AG09309 (cell line): Measurements from ENCODE around the gene TBC1D32.

Experiments
- DNase-seq: peaks from one replicate; pipeline ENCODE4 v3.0.0-alpha.2; 2010; ENCODE audit warnings: low read depth
- H3K4me3 ChIP-seq: 2 replicates; pipeline ENCODE4 v1.5.1; 2011; ENCODE audit warnings: mild to moderate bottlenecking, low read depth, low read length, moderate library complexity; ENCODE audit not compliant: control insufficient read depth
- TF ChIP-seq, protein P1 (sequence below): IDR thresholded peaks from 2 replicates; pipeline ENCODE4 v1.5.1; 2011; ENCODE audit warnings: mild to moderate bottlenecking, low read depth, low read length, inconsistent platforms; ENCODE audit not compliant: insufficient read depth, control insufficient read depth; ENCODE audit errors: missing control alignments

Gene TBC1D32

GRCh38 chr6:121033091-121033490 is 301.2 kb downstream of the TBC1D32 start:
- no peak for DNase-seq
- TF ChIP-seq, protein P1, sequence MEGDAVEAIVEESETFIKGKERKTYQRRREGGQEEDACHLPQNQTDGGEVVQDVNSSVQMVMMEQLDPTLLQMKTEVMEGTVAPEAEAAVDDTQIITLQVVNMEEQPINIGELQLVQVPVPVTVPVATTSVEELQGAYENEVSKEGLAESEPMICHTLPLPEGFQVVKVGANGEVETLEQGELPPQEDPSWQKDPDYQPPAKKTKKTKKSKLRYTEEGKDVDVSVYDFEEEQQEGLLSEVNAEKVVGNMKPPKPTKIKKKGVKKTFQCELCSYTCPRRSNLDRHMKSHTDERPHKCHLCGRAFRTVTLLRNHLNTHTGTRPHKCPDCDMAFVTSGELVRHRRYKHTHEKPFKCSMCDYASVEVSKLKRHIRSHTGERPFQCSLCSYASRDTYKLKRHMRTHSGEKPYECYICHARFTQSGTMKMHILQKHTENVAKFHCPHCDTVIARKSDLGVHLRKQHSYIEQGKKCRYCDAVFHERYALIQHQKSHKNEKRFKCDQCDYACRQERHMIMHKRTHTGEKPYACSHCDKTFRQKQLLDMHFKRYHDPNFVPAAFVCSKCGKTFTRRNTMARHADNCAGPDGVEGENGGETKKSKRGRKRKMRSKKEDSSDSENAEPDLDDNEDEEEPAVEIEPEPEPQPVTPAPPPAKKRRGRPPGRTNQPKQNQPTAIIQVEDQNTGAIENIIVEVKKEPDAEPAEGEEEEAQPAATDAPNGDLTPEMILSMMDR = no peak
- H3K4me3 ChIP-seq = no peak overlapping the region

DNA sequence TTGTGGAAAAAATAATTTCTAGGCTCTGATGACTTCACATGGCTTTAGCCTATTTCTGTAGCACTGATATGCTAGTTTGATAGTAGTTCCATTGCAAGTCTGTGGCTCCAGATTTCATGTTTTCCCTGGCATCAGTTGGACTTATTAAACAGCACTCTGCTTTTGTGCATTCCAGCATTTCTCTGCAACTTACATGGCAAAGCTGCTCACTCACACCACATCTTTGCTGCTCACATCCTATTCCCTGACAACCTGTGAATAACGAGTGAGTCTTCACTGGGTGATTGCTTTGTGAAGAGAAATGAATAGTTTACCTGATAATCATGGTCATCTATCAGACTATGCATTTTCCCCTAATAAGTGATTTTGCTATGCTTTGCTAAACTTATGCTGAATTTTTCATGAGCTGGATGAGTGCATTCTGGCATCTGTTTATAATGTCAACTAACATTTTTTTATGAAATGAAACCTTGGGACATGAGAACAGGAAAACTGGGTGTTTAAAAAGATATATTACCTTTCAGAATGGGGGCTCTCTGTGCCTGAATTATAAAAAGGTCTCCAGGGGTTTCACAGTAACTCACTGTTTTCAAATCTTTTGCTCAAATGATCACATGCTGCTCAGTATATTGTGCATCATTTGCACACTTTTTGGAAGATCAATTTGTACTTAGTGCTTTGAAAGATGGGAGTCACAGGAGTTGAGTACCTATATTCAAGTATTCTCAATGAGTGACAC is 301.8 kb downstream of the TBC1D32 start:
- DNase-seq = no peak
- TF ChIP-seq, protein P1 = no peak
- H3K4me3 ChIP-seq = no peak overlapping the region
